ENCODE measurements around the gene CELA2B. TPM values are rescaled to one million over a fixed set of nuclear protein-coding genes. Genes with fewer than 3 reads are reported as not detected.
"Not testable (repeated sequence)": the region's sequence is repeated elsewhere in the genome, so short reads cannot be mapped to it uniquely, and the experiment has no call there.

The CELA2B gene
- total RNA-seq, 4 donors from 2014 or later, result not detected

DNA sequence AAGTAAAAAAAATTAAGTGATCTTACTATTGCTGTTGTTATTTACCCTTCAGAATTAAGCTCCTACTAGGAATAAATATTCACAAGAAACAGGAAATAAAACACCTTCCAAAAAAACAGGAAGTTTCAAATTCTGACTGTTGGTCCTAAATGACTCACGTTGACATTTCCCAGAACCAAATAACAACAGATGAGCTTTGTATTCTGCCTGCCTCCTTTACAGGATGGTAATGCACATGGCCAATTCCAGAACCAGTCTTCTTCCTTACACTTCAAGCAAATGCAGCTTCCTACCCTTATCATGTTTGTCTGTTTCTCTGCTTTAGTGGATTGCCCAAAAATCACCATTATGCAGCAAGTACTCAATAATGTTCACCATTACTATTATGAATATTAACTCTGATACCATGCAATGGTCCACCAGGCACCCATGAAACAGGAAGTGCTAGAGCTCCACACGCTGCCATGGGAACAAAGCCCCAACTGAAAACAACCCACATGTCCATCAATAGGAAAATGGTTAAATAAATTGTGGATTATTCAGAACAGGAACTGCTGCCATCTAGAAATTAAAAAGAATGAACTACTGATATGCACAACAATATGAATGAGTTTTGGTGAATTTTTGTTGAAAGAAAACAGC lies 39.2 kb downstream of the CELA2B start:
- Histone ChIP-seq H3K27me3 (no peaks in the 10 kb centered on the region), H3K4me1 (peaks cover 0 to 5% (median 0%) of the 10 kb centered on the region in 4 donors), H3K9me3 (no peaks in the 10 kb centered on the region), H3K27ac (no peak overlapping the region), H3K36me3 (peaks cover 0 to 28% (median 0%) of the 10 kb centered on the region in 3 donors), H3K4me3 (no peak overlapping the region)
- TF ChIP-seq POLR2A (IDR thresholded peaks at IDR 0.05) (no peak), CTCF (IDR thresholded peaks at IDR 0.05) (no peak)
- peak in 1 of 3 donors; percentile 6 for DNase-seq

DNA sequence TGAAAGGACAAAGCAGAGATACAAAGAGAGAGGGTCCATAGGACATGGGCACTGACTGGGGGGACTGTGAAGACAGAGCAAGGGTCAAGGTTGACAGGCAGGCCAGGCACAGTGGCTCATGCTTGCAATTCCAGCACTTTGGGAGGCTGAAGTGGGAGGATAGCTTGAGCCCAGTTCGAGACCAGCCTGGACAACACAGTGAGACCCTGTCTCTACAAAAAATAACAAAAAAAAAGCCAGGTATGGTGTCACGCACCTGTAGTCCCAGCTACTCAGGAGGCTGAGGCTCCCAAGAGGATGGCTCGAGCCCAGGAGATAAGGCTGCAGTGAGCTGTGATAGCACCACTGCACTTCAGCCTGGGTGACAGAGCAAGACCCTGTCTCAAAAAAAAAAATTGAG lies 43.7 kb downstream of the CELA2B start:
- TF ChIP-seq POLR2A (IDR thresholded peaks at IDR 0.05) (no peak), CTCF (IDR thresholded peaks at IDR 0.05) (no peak)
- peak in 1 of 3 donors; percentile 27 for DNase-seq
- H3K36me3 ChIP-seq, result peaks cover 0 to 16% (median 0%) of the 10 kb centered on the region in 3 donors
- H3K9me3 ChIP-seq, result no peaks in the 10 kb centered on the region
- no peak overlapping the region for H3K4me3 ChIP-seq
- peaks cover 0 to 11% (median 2%) of the 10 kb centered on the region in 4 donors for H3K4me1 ChIP-seq
- H3K27ac ChIP-seq, result no peak overlapping the region
- no peaks in the 10 kb centered on the region for H3K27me3 ChIP-seq

- H3K27ac ChIP-seq, H3K4me3 ChIP-seq, H3K27me3 ChIP-seq, H3K9me3 ChIP-seq: not testable (repeated sequence)
- DNase-seq, result peak in 1 of 3 donors; percentile 38
- peaks cover 0 to 16% (median 0%) of the 10 kb centered on the region in 3 donors for H3K36me3 ChIP-seq
- peaks cover 0 to 20% (median 5%) of the 10 kb centered on the region in 4 donors for H3K4me1 ChIP-seq
These were observed 45.5 kb downstream of the CELA2B start for GRCh38 chr1:15521206-15521906.

DNA sequence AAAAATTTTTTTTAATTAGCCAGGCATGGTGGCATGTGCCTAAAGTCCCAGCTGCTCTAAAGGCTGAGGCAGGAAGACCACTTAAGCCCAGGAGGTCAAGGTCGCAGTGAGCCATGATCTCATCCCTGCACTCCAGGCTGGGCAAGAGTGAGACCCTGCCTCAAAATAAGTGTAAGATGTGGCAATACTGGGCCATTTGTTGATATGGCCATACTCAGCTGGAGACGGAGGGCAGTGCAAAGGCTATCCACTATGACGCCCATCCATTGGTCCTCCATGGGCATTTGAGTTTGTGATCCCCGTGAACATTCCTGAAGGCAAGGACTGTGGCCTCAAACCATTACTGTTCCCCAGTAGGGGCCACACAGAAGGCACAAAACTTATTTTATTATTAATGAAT lies 46.6 kb downstream of the CELA2B start:
- Histone ChIP-seq H3K27me3 (no peaks in the 10 kb centered on the region), H3K4me3 (no peak overlapping the region), H3K4me1 (peaks cover 0 to 24% (median 5%) of the 10 kb centered on the region in 4 donors), H3K9me3 (no peaks in the 10 kb centered on the region), H3K27ac (no peak overlapping the region), H3K36me3 (peaks cover 0 to 6% (median 0%) of the 10 kb centered on the region in 3 donors)
- peak in 1 of 3 donors; percentile 43 for DNase-seq
- TF ChIP-seq CTCF (IDR thresholded peaks at IDR 0.05), result no peak
- TF ChIP-seq POLR2A (IDR thresholded peaks at IDR 0.05), result no peak

DNA sequence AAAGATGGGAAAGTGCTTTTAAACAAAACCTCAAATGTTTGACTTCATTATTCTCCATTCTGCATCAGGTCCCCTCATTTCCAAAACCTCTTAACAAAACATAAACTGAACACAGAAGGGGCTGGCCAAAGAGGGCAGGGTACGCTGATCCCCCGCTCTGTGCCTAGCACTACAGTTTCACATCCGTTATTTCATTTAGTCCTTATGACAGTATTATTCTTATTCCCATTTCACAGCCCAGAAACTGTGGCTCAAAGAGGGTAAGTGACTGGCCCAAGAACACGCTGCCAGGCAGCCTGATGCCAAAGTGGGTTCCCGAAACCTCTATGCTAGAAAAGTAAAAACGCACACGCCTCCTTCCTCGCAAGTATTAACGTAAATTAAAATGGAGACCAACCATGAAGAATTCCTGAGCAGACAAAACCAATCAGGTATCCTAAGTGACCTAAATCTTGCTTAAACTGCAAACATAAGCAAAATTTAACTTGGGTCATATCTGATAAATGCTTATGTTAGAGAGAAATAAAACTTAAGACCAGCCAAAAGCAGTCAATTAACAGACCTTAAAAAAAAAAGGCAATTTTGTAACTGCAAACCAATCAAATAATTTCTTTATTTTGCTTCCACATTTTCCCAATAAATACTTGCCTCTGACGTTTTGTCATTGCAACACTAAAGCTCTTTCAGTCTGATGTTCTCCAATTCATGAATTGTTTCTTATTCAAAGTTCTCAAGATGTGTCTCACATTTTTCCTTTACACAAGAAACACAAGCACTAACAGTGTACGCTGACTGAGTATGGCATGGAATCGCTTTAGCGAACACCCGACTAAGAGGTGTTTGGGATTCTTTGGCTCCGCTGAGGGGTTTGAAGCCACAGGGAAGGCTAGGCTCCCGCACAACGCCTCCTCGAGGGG lies 47.5 kb downstream of the CELA2B start:
- H3K27me3 ChIP-seq, result no peaks in the 10 kb centered on the region
- TF ChIP-seq POLR2A (IDR thresholded peaks at IDR 0.05) (no peak), CTCF (IDR thresholded peaks at IDR 0.05) (no peak)
- peak overlapping the region; percentile 74 to 78 (median 76) for H3K4me3 ChIP-seq
- H3K9me3 ChIP-seq, result no peaks in the 10 kb centered on the region
- no peaks in the 10 kb centered on the region for H3K36me3 ChIP-seq
- peaks cover 0 to 31% (median 5%) of the 10 kb centered on the region in 4 donors for H3K4me1 ChIP-seq
- DNase-seq, result peak in 1 of 3 donors; percentile 42
- H3K27ac ChIP-seq, result peak overlapping the region; percentile 93 to 99 (median 96)
